GM12892 (cell line): ENCODE results near the gene AKAP8L.
"Not testable (repeated sequence)": the region's sequence is repeated elsewhere in the genome, so short reads cannot be mapped to it uniquely, and the experiment has no call there.

Source experiments
- DNase-seq: peaks from one replicate; pipeline ENCODE4 v3.0.0; 2011; ENCODE audit not compliant: insufficient read length
- FAIRE-seq: peaks from 2 replicates; lab custom pipeline; 2011; peaks lifted over from hg19 to GRCh38; lab: Jason Lieb, UNC
- POLR2A ChIP-seq: IDR thresholded peaks from 2 replicates; pipeline ENCODE4 v1.6.1; 2011; ENCODE audit warnings: low read depth, low read length, control low read depth
- POLR2AphosphoS5 ChIP-seq: IDR thresholded peaks from 2 replicates; pipeline ENCODE4 v1.6.1; 2011; ENCODE audit warnings: low read depth, low read length, control low read depth
- TAF1 ChIP-seq: IDR thresholded peaks from 2 replicates; pipeline ENCODE4 v1.6.1; 2011; ENCODE audit warnings: low read depth, mild to moderate bottlenecking, control low read depth, low read length, borderline replicate concordance

The AKAP8L gene

DNA sequence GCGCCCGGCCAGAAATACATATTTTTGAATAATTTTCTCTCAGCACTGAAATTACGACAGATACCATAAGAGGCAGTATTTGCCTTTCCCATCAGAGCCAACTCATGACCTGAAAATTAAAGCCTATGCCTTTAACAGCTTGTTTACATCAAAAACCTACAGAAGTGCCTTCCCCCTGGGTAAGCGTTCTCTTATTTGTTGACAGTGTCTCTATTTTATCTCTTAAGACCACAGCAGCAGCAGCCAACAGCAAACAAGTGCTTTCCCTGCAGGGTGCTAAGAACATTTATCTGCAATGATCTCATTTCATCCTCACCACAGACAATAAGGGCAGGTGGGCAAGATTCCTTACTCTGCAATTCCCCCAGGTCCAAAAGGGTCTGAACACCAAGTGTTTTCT is 6.0 kb downstream of the AKAP8L start:
- TF ChIP-seq POLR2A (no peak), POLR2AphosphoS5 (no peak), TAF1 (no peak)
- DNase-seq (no peak), FAIRE-seq (no peak)

GRCh38 chr19:15411351-15411750 is 7.4 kb downstream of the AKAP8L start:
- DNase-seq, FAIRE-seq: not testable (repeated sequence)

- FAIRE-seq (no peak), DNase-seq (no peak)
- no peak for TF ChIP-seq POLR2AphosphoS5
- no peak for TF ChIP-seq TAF1
- no peak for TF ChIP-seq POLR2A
Observed at GRCh38 chr19:15404780-15405211, 14.0 kb downstream of the AKAP8L start.

- no peak for TF ChIP-seq POLR2AphosphoS5
- TF ChIP-seq TAF1: no peak
- no peak for TF ChIP-seq POLR2A
- FAIRE-seq: no peak
- DNase-seq: no peak
Observed at GRCh38 chr19:15404097-15404779, 14.6 kb downstream of the AKAP8L start.

- no peak for DNase-seq
- FAIRE-seq: no peak
- TF ChIP-seq TAF1 (no peak), POLR2A (no peak), POLR2AphosphoS5 (no peak)
Observed at GRCh38 chr19:15403151-15403531, 15.6 kb downstream of the AKAP8L start.

GRCh38 chr19:15402411-15403150 is 16.2 kb downstream of the AKAP8L start:
- DNase-seq: no peak
- FAIRE-seq: no peak
- TF ChIP-seq POLR2AphosphoS5 (no peak), TAF1 (no peak), POLR2A (no peak)

DNA sequence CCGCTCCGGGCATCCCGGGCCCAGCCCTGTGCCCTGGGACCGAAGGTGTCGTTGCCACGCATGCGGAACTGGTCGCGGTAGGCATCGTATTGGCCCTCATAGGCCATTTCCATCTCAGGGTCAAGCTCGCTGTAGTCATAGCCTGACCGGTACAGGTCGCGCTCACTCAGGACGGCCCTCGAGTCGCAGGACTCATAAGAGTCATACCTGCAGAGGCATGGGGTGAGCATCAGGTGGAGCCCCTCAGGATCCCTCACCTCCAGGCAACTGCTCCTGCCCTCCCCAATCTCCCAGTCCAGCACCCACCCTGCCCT is 17.4 kb downstream of the AKAP8L start:
- TF ChIP-seq POLR2AphosphoS5 (no peak), TAF1 (no peak), POLR2A (no peak)
- DNase-seq (no peak), FAIRE-seq (no peak)

DNA sequence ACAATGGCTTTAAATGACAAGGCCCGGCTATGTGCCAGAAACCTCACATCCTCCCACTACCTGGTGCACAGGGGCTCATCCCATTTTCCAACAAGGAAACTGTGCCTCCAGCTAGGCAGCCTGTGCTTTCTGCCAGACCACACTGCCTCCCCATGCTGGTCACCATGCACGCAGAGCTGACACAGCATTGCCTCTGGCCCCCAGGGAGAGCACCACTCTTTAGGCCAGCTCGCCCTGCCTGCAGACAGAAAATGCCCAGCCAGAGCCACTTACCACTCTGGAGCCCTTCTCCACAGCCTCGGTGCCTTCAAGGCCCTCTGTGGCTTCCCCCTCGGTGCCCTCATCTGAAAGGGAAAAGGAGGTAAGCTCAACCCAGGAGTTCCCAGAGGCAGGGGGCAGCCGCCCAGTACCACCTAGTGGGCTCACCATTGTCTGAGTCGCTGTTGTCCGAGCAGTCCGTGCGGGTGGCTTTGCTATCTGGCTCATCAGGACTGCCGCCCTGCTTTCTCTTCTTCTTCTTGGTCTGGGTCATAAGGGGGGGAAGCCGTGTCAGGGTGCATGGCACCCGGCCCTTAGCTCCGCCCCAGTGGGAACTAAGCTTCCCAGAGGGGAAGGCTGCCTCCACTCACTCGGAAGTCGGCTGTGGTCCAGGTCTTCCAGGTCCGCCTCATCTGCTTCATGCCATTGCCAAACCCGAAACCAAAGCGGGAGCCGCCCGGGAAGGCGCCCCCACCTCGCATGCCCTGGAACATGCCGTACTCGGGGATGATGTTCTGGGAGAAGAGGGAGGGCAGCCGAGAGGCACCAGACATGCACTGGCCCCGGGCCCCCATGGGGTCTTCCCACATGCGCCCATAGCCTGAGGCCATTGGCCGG is 18.0 kb downstream of the AKAP8L start:
- TF ChIP-seq TAF1: no peak
- FAIRE-seq (no peak), DNase-seq (no peak)

- TF ChIP-seq POLR2A (no peak), POLR2AphosphoS5 (no peak), TAF1 (no peak)
- no peak for DNase-seq
- FAIRE-seq: no peak
Observed at GRCh38 chr19:15399635-15400034, 19.2 kb downstream of the AKAP8L start.

DNA sequence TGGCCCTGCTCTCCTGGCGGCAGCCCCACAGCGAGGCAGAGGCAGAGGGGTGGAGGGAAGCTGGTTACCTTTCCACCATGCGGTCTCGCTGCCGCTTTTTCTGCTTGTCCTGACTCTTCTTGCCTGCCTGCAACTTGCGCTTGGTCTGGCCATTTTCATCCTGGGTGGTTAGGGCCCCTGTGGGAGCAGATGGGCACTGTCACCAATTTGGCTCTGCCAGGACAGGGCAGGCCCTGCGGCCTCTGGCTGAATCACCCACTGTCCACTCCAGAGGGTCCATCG is 19.6 kb downstream of the AKAP8L start:
- DNase-seq: no peak
- TF ChIP-seq TAF1 (no peak), POLR2A (no peak), POLR2AphosphoS5 (no peak)
- FAIRE-seq: no peak

GRCh38 chr19:15398501-15399233 is 20.1 kb downstream of the AKAP8L start:
- DNase-seq (no peak), FAIRE-seq (no peak)
- no peak for TF ChIP-seq POLR2A
- no peak for TF ChIP-seq TAF1
- TF ChIP-seq POLR2AphosphoS5: no peak
